HL-60 (cell line): ENCODE results near the gene PCGF2.

ENCODE experiments used
- DNase-seq, 2 experiments: peaks; one replicate each; pipeline ENCODE4 v3.0.0-alpha.2; 2010 to 2020; ENCODE audit warnings: low read depth in 1 of 2, low spot score in 1 of 2
- H3K27ac ChIP-seq: fragments of 250-450 bp; sonication (Bioruptor Pico); replicated peaks from 2 replicates; pipeline ENCODE4 v1.5.1; 2020; ENCODE audit warnings: mild to moderate bottlenecking, moderate library complexity
- H3K27me3 ChIP-seq: fragments of 250-450 bp; sonication (Bioruptor Pico); 2 replicates; pipeline ENCODE4 v1.5.1; 2021; ENCODE audit warnings: mild to moderate bottlenecking, moderate library complexity; ENCODE audit not compliant: insufficient read depth, poor library complexity, severe bottlenecking
- H3K4me3 ChIP-seq: replicated peaks from 2 replicates; pipeline ENCODE4 v1.5.1; 2011; ENCODE audit warnings: mild to moderate bottlenecking, control low read depth, low read length; ENCODE audit not compliant: insufficient read depth
- CTCF ChIP-seq: IDR thresholded peaks from one replicate; pipeline ENCODE4 v1.5.1; 2011; ENCODE audit warnings: low read length, control low read depth, inconsistent platforms; ENCODE audit not compliant: insufficient read depth
- GABPA ChIP-seq: IDR thresholded peaks from 2 replicates; pipeline ENCODE4 v1.6.1; 2012; ENCODE audit warnings: low read depth
- POLR2AphosphoS5 ChIP-seq: IDR thresholded peaks from 2 replicates; pipeline ENCODE4 v1.6.1; 2012; ENCODE audit warnings: low read depth
- SPI1 ChIP-seq: IDR thresholded peaks from 2 replicates; pipeline ENCODE4 v1.6.1; 2012; ENCODE audit warnings: low read depth, mild to moderate bottlenecking, borderline replicate concordance
- TF ChIP-seq, protein P1 (sequence below): IDR thresholded peaks from 2 replicates; pipeline ENCODE4 v1.6.1; 2012; ENCODE audit warnings: low read depth; ENCODE audit not compliant: insufficient replicate concordance

The PCGF2 gene

DNA sequence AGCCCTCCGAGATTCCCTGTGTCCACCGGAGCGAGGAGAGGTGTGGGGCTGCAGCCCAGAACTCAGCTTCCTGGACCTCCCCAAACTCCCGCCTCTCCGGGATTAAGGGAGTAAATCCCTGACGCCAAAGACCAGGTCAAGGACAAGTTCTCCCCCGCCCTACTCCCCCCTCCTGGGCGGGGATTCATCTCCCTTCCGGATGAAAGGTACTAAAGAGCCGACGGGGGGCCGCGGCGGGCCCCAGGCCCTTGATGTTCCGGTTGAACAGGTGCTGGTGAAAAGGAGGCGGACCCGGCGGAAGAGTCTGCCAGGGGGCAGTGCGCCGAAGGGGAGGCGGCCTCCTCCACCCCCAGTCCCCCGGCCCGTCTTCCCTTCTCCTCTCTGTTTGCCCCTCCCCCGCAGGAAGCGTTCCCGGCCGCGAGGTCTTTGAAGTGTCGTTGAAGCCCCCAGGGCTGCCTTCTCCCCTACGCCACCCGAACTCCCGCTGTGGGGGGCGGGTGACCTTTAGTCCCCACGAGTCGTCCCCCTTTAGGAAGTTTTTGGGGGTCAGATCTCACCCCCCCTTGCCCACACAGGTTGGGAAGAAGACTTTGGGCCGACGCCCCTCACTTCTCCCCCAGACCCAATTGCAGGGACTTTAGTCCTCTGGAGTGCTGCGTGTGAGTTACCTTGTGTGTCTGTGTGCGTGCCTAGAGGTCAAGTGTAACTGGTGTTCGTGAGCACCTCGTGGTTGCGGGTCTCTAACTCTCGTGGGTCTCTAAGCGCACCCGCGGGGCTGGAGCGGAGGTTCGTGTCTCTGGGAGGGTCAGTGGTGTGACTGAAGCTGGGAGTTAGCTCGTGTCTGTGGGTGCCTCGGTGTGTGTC is 44.2 kb downstream of the PCGF2 start:
- peak overlapping the region; percentile 89 for H3K27ac ChIP-seq
- DNase-seq: peak in 1 of 2 experiments; percentile 77
- TF ChIP-seq SPI1: no peak
- no peak for TF ChIP-seq CTCF
- TF ChIP-seq POLR2AphosphoS5: no peak
- TF ChIP-seq, protein P1, sequence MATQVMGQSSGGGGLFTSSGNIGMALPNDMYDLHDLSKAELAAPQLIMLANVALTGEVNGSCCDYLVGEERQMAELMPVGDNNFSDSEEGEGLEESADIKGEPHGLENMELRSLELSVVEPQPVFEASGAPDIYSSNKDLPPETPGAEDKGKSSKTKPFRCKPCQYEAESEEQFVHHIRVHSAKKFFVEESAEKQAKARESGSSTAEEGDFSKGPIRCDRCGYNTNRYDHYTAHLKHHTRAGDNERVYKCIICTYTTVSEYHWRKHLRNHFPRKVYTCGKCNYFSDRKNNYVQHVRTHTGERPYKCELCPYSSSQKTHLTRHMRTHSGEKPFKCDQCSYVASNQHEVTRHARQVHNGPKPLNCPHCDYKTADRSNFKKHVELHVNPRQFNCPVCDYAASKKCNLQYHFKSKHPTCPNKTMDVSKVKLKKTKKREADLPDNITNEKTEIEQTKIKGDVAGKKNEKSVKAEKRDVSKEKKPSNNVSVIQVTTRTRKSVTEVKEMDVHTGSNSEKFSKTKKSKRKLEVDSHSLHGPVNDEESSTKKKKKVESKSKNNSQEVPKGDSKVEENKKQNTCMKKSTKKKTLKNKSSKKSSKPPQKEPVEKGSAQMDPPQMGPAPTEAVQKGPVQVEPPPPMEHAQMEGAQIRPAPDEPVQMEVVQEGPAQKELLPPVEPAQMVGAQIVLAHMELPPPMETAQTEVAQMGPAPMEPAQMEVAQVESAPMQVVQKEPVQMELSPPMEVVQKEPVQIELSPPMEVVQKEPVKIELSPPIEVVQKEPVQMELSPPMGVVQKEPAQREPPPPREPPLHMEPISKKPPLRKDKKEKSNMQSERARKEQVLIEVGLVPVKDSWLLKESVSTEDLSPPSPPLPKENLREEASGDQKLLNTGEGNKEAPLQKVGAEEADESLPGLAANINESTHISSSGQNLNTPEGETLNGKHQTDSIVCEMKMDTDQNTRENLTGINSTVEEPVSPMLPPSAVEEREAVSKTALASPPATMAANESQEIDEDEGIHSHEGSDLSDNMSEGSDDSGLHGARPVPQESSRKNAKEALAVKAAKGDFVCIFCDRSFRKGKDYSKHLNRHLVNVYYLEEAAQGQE: no peak
- peak; percentile 16; the same call in 1 of the 2 replicates for TF ChIP-seq GABPA
- H3K27me3 ChIP-seq: no peaks in the 10 kb centered on the region
- H3K4me3 ChIP-seq: peak overlapping the region; percentile 59

DNA sequence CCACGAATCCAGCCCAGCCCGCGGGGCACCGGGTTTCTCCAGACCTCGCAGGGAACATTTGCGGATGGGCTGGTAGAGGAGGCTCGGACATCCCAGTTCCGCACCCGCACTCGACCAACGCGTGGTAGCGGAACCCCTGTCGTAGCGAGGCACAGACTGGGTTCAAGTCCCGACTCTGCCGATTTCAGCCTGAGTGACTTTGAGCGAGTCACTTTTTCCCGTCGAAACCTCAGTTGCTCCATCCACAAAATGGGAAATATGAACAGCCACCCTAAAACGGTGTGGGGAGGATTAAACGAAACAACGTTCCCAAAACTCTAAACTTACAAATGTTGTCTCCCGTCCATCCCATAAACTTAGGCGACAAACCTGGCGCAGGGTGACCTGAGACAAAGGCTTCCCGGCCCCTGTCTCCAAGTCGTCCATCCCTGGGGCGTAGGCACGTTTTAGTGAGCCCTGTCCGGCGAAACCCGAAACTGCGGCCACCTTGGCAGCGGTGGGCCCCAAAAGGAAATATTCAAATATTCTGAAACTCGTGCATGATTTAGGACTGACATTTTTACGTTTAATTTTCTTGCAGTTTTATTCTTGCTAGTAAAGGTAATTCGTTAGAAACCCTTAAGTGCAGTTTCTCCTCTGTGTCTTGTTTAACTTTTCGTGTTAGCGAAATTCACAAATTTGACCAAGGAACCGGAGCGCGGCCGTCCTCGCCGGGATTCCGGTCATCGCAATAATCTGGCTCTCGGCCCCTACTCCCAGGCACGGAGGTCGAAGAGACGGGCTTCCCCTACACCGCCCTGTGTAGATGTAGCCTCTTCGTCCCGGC is 45.0 kb downstream of the PCGF2 start:
- DNase-seq: no peak
- Histone ChIP-seq H3K4me3 (peak overlapping the region; percentile 40), H3K27me3 (no peaks in the 10 kb centered on the region), H3K27ac (peak overlapping the region; percentile 89)
- no peak for TF ChIP-seq CTCF
- TF ChIP-seq POLR2AphosphoS5: no peak
- peak; percentile 20; the same call in 1 of the 2 replicates for TF ChIP-seq SPI1
- TF ChIP-seq, protein P1: no peak
- no peak for TF ChIP-seq GABPA

GRCh38 chr17:38702166-38702915 is 45.8 kb downstream of the PCGF2 start:
- Histone ChIP-seq H3K27me3 (no peaks in the 10 kb centered on the region), H3K4me3 (peak overlapping the region; percentile 40), H3K27ac (peak overlapping the region; percentile 89)
- TF ChIP-seq GABPA (peak; percentile 22; the same call in 1 of the 2 replicates), POLR2AphosphoS5 (no peak; the same call in 1 of the 2 replicates)
- DNase-seq: peak; percentile 79 to 90
